ENCODE data around the gene UPP1.

DNA sequence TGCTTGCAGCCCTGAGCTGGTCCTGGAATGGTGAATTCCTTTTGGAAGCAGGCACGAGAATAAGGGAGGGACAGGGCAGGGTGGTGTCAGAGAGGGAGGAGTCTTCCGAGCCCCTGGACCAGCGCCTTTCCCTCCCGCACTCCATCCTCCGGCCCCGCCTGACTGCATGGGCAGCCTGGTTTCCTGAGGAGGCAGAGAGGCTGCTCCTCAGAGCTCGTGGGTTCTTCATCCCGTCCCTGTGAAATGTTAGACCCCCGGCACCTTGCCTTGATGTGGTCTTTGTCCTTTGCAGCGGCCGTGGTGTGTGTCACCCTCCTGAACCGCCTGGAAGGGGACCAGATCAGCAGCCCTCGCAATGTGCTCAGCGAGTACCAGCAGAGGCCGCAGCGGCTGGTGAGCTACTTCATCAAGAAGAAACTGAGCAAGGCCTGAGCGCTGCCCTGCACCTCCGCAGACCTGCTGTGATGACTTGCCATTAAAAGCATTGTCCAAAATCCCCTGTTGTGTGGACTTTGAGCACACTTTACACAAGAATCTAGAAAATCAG is 18.9 kb downstream of the UPP1 start:
- TF ChIP-seq, protein P1, sequence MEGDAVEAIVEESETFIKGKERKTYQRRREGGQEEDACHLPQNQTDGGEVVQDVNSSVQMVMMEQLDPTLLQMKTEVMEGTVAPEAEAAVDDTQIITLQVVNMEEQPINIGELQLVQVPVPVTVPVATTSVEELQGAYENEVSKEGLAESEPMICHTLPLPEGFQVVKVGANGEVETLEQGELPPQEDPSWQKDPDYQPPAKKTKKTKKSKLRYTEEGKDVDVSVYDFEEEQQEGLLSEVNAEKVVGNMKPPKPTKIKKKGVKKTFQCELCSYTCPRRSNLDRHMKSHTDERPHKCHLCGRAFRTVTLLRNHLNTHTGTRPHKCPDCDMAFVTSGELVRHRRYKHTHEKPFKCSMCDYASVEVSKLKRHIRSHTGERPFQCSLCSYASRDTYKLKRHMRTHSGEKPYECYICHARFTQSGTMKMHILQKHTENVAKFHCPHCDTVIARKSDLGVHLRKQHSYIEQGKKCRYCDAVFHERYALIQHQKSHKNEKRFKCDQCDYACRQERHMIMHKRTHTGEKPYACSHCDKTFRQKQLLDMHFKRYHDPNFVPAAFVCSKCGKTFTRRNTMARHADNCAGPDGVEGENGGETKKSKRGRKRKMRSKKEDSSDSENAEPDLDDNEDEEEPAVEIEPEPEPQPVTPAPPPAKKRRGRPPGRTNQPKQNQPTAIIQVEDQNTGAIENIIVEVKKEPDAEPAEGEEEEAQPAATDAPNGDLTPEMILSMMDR (IDR thresholded peaks at IDR 0.05) = no peak
- TF ChIP-seq POLR2A (IDR thresholded peaks at IDR 0.05) = no peak

Data from right lobe of liver (tissue), 4 donors.